Gastroesophageal sphincter (tissue), 3 donors: ENCODE results near the gene MIER1.

ENCODE experiments used
- POLR2A ChIP-seq, 2 donors: fragments of 450-650 bp; IDR thresholded peaks; one replicate each; pipeline ENCODE4 v1.6.1; 2017; ENCODE audit warnings: antibody characterized with exemption in 2 of 2, mild to moderate bottlenecking in 2 of 2, moderate library complexity in 1 of 2
- POLR2AphosphoS5 ChIP-seq: sonication (generic); formaldehyde crosslinking; IDR thresholded peaks from one replicate; pipeline ENCODE4 v1.6.1; 2017; ENCODE audit warnings: antibody characterized with exemption
- TF ChIP-seq, protein P1 (sequence below), 4 experiments: fragments of 200-600 bp in 2 of 4; fragments of 450-650 bp in 2 of 4; sonication (generic) in 1 of 4; IDR thresholded peaks; one replicate each; pipeline ENCODE4 v1.5.1; 2017 to 2019; ENCODE audit warnings: antibody characterized with exemption in 4 of 4, mild to moderate bottlenecking in 2 of 4, moderate library complexity in 2 of 4

DNA sequence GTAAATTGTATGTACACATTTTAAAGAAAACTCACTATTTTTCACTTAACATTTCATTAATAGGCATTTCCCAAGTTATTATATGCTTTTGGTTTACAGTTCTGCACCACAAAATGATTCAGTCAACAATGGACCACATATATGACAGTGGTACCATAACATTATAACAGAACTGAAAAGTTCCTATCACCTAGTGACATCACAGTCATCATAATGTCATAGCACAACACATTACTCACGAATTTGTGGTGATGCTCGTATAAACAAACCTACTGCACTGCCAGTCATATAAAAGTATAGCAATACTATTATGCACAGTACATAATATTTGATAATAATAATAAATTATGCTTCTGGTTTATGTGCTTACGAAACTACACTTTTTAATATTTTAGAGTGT lies 31.1 kb upstream of the MIER1 start:
- TF ChIP-seq, protein P1, sequence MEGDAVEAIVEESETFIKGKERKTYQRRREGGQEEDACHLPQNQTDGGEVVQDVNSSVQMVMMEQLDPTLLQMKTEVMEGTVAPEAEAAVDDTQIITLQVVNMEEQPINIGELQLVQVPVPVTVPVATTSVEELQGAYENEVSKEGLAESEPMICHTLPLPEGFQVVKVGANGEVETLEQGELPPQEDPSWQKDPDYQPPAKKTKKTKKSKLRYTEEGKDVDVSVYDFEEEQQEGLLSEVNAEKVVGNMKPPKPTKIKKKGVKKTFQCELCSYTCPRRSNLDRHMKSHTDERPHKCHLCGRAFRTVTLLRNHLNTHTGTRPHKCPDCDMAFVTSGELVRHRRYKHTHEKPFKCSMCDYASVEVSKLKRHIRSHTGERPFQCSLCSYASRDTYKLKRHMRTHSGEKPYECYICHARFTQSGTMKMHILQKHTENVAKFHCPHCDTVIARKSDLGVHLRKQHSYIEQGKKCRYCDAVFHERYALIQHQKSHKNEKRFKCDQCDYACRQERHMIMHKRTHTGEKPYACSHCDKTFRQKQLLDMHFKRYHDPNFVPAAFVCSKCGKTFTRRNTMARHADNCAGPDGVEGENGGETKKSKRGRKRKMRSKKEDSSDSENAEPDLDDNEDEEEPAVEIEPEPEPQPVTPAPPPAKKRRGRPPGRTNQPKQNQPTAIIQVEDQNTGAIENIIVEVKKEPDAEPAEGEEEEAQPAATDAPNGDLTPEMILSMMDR (IDR thresholded peaks at IDR 0.05) = no peak
- TF ChIP-seq POLR2AphosphoS5 (no peak), POLR2A (IDR thresholded peaks at IDR 0.05) (no peak)
